Measurements from ENCODE around the gene SGSM2. TPM values are rescaled to one million over a fixed set of nuclear protein-coding genes. Genes with fewer than 3 reads are reported as not detected.
A peak's percentile ranks its signal among the peaks of the same experiment; 100 is the strongest.

The SGSM2 gene
- total and polyA plus RNA-seq, 2 of the 13 experiments (the other 11 are each of a cell fraction or from before 2014, with no cell fraction given): 30.4 to 51.3 TPM

GRCh38 chr17:2401426-2402221 lies 64.3 kb downstream of the SGSM2 start (continued):
- no peak for TF ChIP-seq ZNF713 (CRISPR knock-in tag; IDR thresholded peaks at IDR 0.05)
- TF ChIP-seq ZMAT3 (CRISPR knock-in tag; conservative IDR thresholded peaks at IDR 0.05): no peak
- peak; percentile 31; the same call in 1 of the 2 replicates for TF ChIP-seq ZNF609 (CRISPR knock-in tag; IDR thresholded peaks at IDR 0.05; ENCODE audit: borderline replicate concordance)
- TF ChIP-seq ZNF543 (CRISPR knock-in tag; IDR thresholded peaks at IDR 0.05): no peak
- no peak for TF ChIP-seq RFXANK (CRISPR knock-in tag; IDR thresholded peaks at IDR 0.05)
- no peak for TF ChIP-seq ZNF841 (CRISPR knock-in tag; IDR thresholded peaks at IDR 0.05; ENCODE audit: borderline replicate concordance)
- TF ChIP-seq DMTF1 (CRISPR knock-in tag; IDR thresholded peaks at IDR 0.05): no peak
- 0 out of 2 replicates have a peak, but pooled peaks have one; percentile 35 for TF ChIP-seq ZNF614 (CRISPR knock-in tag; IDR thresholded peaks at IDR 0.05; ENCODE audit: borderline replicate concordance)
- no peak for TF ChIP-seq TCF7 (IDR thresholded peaks at IDR 0.05; ENCODE audit: low read depth)
- no peak for TF ChIP-seq PLRG1 (conservative IDR thresholded peaks at IDR 0.05)
- TF ChIP-seq ZNF234 (CRISPR knock-in tag; conservative IDR thresholded peaks at IDR 0.05): no peak
- no peak for TF ChIP-seq ZUFSP (CRISPR knock-in tag; IDR thresholded peaks at IDR 0.05; ENCODE audit: borderline replicate concordance)
- TF ChIP-seq ZNF496 (CRISPR knock-in tag; IDR thresholded peaks at IDR 0.05; ENCODE audit: insufficient replicate concordance): no peak
- TF ChIP-seq ATM (IDR thresholded peaks at IDR 0.05; ENCODE audit: borderline replicate concordance): no peak
- TF ChIP-seq HHEX (CRISPR knock-in tag; IDR thresholded peaks at IDR 0.05): 0 out of 2 replicates have a peak, but pooled peaks have one; percentile 38
- TF ChIP-seq PBX2 (CRISPR knock-in tag; IDR thresholded peaks at IDR 0.05): no peak
- TF ChIP-seq HMG20A (CRISPR knock-in tag; IDR thresholded peaks at IDR 0.05; ENCODE audit: borderline replicate concordance): no peak
- TF ChIP-seq SMAD3 (CRISPR knock-in tag; IDR thresholded peaks at IDR 0.05): no peak
- TF ChIP-seq SOX13 (IDR thresholded peaks at IDR 0.05): no peak
- no peak for TF ChIP-seq SOX13 (CRISPR knock-in tag; conservative IDR thresholded peaks at IDR 0.05 in 1 of 2, IDR thresholded peaks at IDR 0.05 in 1 of 2)
- TF ChIP-seq ZNF274 (CRISPR knock-in tag; IDR thresholded peaks at IDR 0.05): no peak

All from HepG2 (cell line).